Fibroblast of skin of right biceps (primary cell): ENCODE measurements around the gene ATP2B3.

Source experiments
- DNase-seq: peaks from one replicate; pipeline ENCODE4 v3.0.0-alpha.2; 2013

The ATP2B3 gene

DNA sequence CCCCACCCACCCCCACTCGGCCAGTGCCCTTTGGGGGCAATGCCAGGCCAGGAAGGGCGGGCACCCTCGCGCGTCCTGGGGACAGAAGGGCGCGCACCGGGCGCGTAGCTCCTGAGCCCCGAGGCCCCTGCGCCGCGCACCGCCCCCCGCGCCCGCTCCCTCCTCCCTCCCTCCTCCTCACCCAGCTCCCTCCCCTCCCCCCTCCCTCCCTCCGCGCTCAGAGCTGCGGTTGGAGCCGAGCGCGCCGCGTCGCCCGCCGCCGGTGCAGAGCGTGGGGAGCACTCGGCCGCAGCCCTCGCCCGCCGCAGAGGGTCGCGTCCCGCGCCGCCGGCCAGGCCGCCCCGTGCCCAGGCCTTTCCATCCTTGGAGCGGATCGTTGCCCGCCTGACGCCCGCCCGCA is at the start of gene ATP2B3:
TSS of gene ATP2B3 (plus strand) at position 220 of the 400 bp plus-strand sequence. CDS start 18,606 bp downstream, outside the sequence.
- no peak for DNase-seq

- no peak for DNase-seq
Measured at GRCh38 chrX:153468008-153468580, 49.3 kb upstream of the ATP2B3 start.

DNA sequence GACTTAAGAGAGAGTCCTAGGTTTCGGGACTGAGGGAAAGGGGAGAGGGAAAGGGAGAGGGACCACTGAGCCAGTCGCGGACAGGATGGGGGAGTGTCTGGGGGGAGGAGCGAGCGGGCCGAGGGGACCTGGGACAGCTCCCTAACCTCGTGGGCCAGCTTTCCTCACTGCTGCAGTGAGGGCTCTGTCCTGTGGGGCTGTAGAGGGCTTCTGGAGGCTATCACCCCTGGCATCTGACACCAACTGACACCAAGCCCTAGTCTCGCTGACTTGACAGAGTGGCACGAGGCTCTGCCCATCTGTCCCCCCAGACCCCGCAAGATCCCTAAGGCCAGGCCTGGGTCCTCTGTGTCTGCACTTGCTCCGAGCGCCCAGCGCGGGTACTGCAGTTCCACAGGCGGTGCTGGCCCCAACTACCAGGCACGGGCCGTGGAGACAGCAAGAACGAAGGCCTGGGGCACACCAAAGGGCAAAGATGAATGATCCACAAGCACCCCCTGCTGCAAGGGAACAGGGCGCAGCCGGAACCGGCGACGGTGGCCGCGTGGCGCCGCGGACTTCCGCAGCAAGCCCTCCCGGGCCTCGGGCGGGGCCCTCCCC is 47.5 kb upstream of the ATP2B3 start:
- DNase-seq, result no peak

DNA sequence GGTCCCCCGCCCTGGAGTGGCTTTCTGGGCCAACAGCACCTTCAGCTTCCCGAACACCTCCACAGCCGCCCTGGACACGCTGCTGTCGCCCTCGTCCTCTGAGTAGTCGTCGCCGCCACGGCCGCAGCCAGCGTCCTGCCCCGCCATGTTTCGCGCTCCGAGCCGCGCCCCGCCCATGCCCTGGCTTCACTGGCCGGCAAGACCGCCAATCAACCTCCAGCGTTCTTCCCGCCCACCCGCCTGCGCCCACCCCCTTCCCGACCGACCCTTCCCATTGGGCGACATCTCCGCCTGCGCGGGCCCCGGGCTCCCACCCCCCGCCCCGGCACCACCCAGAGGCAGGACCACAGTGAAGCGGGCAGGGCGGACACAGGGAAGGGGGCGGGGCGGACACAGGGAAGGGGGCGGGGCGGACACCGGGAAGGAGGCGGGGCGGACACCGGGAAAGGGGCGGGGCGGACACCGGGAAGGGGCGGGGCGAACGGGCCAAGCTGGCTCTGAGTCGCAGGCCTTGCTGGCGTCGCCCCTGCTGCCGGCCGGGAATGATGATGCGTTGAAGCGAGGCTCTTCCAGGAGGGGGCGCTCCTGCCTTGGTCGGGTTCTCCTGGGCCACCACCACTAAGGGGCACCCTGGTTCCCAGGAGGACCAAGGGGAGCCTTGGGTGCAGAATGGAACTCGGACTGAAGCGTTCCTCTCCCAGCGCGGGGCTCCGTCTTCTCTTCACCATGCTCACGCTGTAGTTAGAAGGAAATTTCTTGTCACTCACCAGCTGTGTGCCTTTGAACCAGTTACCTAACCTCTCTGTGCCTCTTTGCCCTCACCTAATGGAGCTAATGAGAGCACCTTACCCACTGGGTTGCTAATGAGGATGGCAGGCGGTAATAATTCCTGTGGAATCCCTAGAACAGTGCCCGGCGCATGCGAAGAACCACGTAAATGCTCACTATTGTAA is 46.8 kb upstream of the ATP2B3 start, which contains the start of gene HAUS7:
TSS of gene HAUS7 (minus strand) at position 166 of the 953 bp plus-strand sequence. CDS start at position 147, 19 bp downstream.
- peak; percentile 92 for DNase-seq

DNA sequence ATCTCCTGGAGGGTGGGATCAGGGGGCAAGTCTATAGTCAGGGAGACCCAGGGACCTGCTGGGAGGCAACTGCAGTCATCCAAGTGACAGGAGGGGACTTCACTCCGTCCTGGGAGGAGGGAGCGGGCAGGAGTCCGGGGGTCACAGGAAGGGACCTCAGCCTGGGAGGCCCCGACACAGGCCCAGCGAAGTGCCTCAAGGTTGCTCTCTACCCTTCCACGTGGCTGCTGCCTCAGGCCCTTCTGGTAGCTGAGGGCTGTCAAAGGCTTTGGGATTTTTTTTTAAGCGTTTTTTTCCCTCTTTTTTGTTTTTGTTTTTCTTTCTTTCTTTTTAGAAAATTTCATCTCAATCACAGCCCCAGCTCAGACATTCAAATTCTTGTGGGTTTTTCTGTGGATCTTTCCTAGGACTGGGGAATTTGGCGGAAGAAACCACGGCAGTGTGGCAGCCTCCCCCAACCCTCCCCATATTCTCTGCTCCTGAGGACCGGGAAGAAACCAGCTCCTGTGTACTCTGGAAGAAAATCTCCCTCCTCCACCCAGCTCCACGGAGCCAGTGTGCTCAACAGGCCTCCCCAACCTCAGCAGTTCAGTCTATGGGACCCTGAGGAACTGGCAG is 45.7 kb upstream of the ATP2B3 start:
- peak; percentile 80 for DNase-seq

GRCh38 chrX:153473126-153473525 is 44.3 kb upstream of the ATP2B3 start:
- DNase-seq, result no peak

DNA sequence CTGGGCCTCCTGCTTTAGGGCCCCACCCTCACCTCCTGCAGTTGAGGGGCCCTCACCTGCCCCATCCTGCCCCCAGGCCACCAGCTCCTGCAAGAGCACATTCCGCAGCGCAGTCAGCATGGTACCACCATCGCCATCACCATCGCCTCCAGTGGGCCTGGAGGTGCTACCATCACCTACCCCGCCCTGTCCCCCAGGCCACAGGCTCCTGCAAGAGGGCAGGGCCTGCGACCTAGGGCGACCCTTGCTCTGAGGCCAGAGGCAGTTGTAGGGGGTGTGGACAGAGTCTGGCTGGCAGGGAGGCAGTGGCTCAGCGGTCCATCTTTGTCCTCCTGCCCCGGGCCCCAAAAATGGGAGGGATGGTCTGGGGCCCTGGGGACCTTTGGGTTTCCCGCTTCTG is 43.2 kb upstream of the ATP2B3 start:
- DNase-seq, result no peak

GRCh38 chrX:153474718-153475117 is 42.7 kb upstream of the ATP2B3 start:
- DNase-seq, result peak; percentile 86

GRCh38 chrX:153475271-153475670 is 42.2 kb upstream of the ATP2B3 start:
- DNase-seq, result peak; percentile 58

GRCh38 chrX:153475751-153476281 is 41.6 kb upstream of the ATP2B3 start:
- no peak for DNase-seq

DNA sequence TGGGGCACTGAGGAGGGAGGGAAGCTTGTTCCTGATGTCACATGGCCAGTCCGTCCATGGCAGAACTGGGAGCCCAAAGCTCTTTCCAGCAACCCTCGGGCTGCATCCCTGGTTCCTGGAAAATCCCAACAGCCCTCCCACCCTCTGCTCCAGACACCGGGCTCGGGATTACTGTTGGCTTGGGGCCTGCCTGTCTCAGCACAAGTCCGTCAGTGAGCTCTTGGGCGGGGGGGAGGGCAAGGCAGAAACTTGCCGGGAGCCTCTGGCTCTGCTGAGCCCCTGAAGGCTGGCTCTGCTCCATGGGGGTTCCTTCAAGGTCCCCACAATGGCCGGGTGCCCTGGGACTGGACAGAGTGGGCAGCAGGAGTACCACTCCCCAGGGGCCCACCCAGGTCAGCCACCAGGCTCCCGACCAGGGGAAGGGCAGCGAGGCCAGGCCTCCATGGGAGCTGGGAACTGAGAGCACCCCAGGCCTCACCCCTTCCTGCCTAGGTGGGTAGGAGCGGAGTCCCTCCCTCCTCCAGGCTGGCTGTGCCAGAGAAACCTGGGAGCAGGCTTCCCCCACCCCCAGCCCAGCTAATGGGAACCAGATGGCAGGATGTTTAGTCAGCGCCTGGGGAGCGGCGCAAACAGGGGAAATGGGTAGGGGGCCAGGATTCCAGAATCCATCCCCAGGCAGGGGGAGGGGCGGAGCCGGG is 40.6 kb upstream of the ATP2B3 start:
- peak; percentile 92 for DNase-seq

- DNase-seq, result no peak
Measured at GRCh38 chrX:153477364-153477857, 40.0 kb upstream of the ATP2B3 start.

GRCh38 chrX:153477901-153478300 is 39.5 kb upstream of the ATP2B3 start:
- peak; percentile 58 for DNase-seq

GRCh38 chrX:153478746-153479145 is 38.7 kb upstream of the ATP2B3 start:
- no peak for DNase-seq

- DNase-seq, result no peak
Measured at GRCh38 chrX:153481043-153481442, 36.4 kb upstream of the ATP2B3 start.

DNA sequence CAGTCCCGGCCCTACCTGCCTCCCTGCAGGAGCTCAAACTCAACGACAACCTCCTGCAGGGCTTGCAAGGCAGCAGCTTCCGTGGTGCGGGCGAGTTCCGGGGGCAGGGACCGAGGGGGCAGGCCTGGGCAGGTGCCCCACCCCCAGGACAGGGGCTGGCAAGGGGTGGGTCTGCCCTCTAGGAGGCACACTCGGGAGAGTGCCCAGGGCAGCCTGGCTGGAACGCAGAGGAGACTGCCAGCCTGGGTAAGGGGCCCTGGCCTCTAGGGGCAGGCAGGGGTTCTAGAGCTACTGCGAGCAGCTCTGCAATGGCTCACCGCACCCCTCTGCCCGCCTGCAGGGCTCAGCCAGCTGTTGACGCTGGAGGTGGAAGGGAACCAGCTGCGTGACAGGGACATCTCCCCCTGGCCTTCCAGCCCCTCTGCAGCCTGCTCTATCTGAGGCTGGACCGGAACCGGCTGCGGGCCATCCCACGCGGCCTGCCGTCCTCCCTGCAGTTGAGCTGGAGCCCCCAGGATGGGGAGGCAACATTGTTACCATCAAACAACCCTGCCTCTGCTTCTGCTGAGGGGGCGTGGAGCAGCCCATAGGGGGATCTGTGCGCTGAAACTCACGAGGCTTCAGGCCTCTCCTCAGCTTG is 34.9 kb upstream of the ATP2B3 start:
- DNase-seq, result no peak

GRCh38 chrX:153485396-153486080 is 31.9 kb upstream of the ATP2B3 start:
- DNase-seq, result no peak

DNA sequence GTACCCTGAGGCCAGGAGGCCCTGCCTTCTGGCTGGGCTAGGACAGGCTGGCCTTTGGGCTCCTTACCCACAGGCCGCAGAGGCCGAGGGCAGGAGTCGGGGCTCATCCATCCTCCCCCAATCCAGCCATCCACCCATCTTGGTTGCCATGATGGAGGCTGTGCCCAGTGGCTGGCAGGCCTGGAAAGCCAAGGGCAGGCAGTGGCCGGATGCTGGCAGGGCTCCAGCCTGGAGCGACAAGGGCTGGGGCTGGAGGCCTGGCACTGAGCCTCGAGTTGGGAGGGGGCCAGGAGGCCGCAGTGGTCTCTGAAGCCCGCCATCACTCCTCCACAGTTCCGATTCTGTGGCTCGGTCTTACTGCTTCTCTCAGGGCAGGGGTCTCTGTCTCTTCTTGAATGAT is 31.3 kb upstream of the ATP2B3 start:
- no peak for DNase-seq

GRCh38 chrX:153487590-153488071 is 29.8 kb upstream of the ATP2B3 start:
- DNase-seq, result no peak

DNA sequence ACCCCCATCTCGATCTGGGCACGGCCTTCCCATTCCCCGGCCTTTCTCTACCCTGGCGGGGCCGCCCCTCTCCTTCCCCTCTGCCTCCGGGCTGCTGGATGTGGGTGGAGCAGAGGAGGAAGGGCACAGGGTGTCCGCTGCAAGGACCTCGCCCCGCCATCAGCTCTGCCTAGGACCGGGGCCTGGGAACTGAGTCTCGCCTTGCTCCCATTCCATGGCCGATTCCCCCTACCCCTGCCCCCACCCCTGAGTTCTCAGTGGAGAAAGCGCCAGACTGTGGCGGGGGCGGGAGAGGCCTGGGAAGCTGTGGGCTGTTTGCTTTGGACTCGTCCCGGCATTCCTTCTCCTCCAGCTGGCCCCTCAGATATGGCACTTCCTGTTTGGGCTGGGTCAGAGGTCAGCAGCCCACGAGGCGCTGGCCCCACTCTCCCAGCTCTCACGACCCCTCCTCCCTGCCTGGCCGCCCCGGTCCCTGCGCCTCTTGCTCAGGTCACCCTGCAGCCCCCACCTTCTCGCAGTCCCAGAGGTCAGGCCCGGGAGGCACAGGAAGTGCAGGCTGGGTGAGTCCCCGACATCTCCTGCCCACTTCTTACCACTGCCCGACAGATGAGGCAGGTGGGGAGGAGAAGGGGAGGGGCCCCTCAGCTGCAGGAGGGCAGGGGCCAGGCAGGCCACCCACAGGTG is 29.1 kb upstream of the ATP2B3 start:
- peak; percentile 56 for DNase-seq
